ACC112 (cell line): ENCODE measurements around the gene GRIK1.

ENCODE experiments used
- H2AFZ ChIP-seq: fragments of 200-600 bp; sonication (generic); one replicate; pipeline ENCODE4 v1.6.0; 2017; ENCODE audit warnings: antibody characterized with exemption, low read length; ENCODE audit not compliant: unreplicated experiment
- H3K27ac ChIP-seq: fragments of 200-600 bp; sonication (generic); 2 replicates; pipeline ENCODE4 v1.5.1; 2014; ENCODE audit warnings: low read depth, mild to moderate bottlenecking, antibody characterized with exemption, low read length, moderate library complexity
- H3K27me3 ChIP-seq: fragments of 200-600 bp; sonication (generic); 2 replicates; pipeline ENCODE4 v1.6.1; 2014; ENCODE audit warnings: mild to moderate bottlenecking, antibody characterized with exemption, low read length, moderate library complexity, mixed read lengths; ENCODE audit not compliant: insufficient read depth
- H3K36me3 ChIP-seq: fragments of 200-600 bp; sonication (generic); 2 replicates; pipeline ENCODE4 v1.6.1; 2016; ENCODE audit warnings: mild to moderate bottlenecking, antibody characterized with exemption, low read length, moderate library complexity, mixed read lengths; ENCODE audit not compliant: insufficient read depth
- H3K4me1 ChIP-seq: fragments of 200-600 bp; sonication (generic); one replicate; pipeline ENCODE4 v1.6.1; 2016; ENCODE audit warnings: low read length, mixed read lengths; ENCODE audit not compliant: insufficient read depth, unreplicated experiment, control insufficient read depth
- H3K4me3 ChIP-seq: fragments of 200-600 bp; sonication (generic); 2 replicates; pipeline ENCODE4 v1.5.1; 2014; ENCODE audit warnings: mild to moderate bottlenecking, low read depth, low read length
- H3K79me2 ChIP-seq: fragments of 200-600 bp; sonication (generic); one replicate; pipeline ENCODE4 v1.6.0; 2016; ENCODE audit warnings: low read length; ENCODE audit not compliant: control insufficient read depth, unreplicated experiment, insufficient read depth

GRIK1 gene

DNA sequence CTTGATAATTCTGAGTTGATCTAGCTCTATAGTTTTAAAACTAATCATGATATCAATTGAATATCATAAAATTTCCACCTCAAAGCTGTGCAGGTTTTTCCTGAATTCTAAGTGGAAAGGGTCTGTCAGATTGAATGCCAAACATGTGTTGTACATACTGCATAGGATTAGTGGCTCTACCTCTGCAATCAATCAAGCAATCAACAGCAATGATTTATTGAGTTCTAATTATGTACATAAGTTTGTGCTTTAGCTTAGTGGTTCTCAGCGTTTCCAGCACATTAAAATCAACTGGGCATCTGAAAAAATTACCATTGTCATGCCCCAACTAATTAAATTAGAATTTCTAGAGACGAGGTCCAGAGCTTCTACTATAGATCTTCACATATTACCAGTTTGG is 389.6 kb downstream of the GRIK1 start:
- H3K4me3 ChIP-seq, result no peak overlapping the region
- H3K79me2 ChIP-seq, result no peaks in the 10 kb centered on the region
- no peaks in the 10 kb centered on the region for H3K36me3 ChIP-seq
- H3K27me3 ChIP-seq, result no peaks in the 10 kb centered on the region
- no peaks in the 10 kb centered on the region for H3K4me1 ChIP-seq
- no peak overlapping the region for H2AFZ ChIP-seq
- no peak overlapping the region for H3K27ac ChIP-seq

DNA sequence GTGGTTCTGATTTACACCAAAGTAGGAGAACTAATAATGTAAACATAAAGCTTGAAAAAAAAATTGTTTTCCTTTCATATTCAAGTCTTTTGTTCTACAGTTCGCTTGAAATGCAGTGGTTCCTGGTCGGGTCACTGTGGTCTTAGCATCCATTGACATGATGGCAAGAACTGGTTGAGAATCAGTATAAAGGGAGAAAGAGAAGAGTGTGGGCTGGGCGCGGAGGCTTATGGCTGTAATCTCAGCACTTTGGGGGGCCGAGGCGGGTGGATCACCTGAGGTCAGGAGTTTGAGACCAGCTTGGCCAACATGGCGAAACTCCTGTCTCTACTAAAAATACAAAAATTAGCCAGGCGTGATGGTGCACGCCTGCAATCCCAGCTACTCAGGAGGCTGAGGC is 390.2 kb downstream of the GRIK1 start:
- Histone ChIP-seq H3K27ac (no peak overlapping the region), H3K79me2 (no peaks in the 10 kb centered on the region), H2AFZ (no peak overlapping the region), H3K4me3 (no peak overlapping the region), H3K27me3 (no peaks in the 10 kb centered on the region), H3K36me3 (no peaks in the 10 kb centered on the region), H3K4me1 (no peaks in the 10 kb centered on the region)

DNA sequence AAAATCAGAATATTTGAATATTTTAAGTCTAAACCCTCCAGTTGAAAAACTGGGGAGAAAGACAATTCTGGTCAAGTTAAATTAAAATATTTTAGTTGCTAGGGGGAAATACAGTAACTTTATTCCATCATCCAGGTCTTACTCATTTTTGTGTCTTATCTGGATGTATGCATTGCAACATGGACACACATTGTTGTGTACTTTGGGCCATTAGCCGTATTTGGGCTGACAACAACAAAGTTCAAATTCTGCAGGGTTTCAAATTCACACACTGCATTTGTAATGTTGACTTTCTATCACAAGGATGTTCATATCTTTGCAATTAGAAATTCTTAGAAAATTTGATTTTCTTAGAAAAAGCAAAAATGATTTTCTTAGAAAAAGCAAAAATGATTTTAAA is 391.8 kb downstream of the GRIK1 start:
- Histone ChIP-seq H3K4me3 (no peak overlapping the region), H3K4me1 (no peaks in the 10 kb centered on the region), H3K27me3 (no peaks in the 10 kb centered on the region), H2AFZ (no peak overlapping the region), H3K36me3 (no peaks in the 10 kb centered on the region), H3K79me2 (no peaks in the 10 kb centered on the region), H3K27ac (no peak overlapping the region)

DNA sequence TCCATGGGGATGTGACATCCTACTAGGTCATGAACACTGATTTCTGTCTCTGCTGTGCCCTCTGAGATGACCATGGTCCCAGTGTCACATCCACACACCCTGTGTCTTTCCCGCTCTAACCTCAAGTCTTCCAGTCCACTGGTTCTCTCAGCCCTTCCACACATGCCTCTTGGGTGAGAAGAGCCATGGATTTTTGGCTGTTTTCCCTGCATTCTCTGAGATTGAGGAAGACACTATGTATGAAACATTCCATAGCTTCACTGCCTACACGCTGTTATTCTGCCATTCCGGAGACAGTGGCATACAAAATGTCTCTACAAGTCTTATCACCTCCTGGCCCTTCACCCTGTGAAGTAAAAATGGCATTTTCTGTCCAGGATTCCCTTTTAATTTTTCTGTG is 393.7 kb downstream of the GRIK1 start:
- Histone ChIP-seq H3K36me3 (no peaks in the 10 kb centered on the region), H3K4me3 (no peak overlapping the region), H3K27ac (no peak overlapping the region), H2AFZ (no peak overlapping the region), H3K27me3 (no peaks in the 10 kb centered on the region), H3K79me2 (no peaks in the 10 kb centered on the region), H3K4me1 (no peaks in the 10 kb centered on the region)

DNA sequence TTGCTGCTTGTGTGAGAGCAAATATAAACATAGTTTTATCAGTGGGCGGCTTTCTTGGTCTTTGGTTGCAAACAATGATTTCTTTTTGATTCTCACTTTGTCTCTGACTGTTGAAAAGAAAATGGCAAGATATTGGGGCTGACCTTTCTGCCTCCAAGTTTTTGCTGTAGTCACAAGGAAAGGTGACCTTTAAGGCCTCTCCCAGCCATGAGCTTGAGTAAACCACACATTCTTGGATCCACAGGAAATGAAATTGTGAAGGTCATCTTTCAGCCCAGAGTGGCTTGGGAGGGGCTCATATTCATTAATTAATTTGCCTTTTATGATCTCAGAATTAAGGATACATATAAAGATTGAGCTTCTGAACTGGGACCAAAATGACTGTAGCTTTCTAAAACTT is 399.5 kb downstream of the GRIK1 start:
- H3K79me2 ChIP-seq, result no peaks in the 10 kb centered on the region
- H3K4me3 ChIP-seq, result no peak overlapping the region
- H3K27ac ChIP-seq, result no peak overlapping the region
- peaks cover 10% of the 10 kb centered on the region for H3K4me1 ChIP-seq
- H3K36me3 ChIP-seq, result no peaks in the 10 kb centered on the region
- H3K27me3 ChIP-seq, result no peaks in the 10 kb centered on the region
- no peak overlapping the region for H2AFZ ChIP-seq

DNA sequence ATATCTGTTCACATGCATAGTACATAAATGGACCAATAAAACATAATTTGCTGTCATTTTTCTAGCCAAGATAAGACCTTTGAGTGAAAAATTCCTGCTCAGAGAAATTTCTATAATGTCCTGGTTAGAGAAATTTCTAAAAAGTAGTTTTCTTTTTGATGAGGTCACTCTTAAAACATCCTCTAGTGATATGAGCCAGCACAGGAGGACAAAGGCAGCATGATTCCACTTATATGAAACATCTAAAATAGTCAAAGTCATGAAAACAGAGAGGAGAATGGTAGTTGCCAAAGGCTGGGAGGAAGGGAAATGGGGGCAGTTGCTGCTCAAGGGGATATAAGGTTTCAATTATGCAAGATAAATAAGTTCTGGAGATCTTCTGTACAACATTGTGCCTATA is 401.7 kb downstream of the GRIK1 start:
- Histone ChIP-seq H2AFZ (no peak overlapping the region), H3K4me1 (peaks cover 10% of the 10 kb centered on the region), H3K36me3 (no peaks in the 10 kb centered on the region), H3K27ac (peak overlapping the region; percentile 49), H3K4me3 (no peak overlapping the region), H3K27me3 (no peaks in the 10 kb centered on the region), H3K79me2 (no peaks in the 10 kb centered on the region)

DNA sequence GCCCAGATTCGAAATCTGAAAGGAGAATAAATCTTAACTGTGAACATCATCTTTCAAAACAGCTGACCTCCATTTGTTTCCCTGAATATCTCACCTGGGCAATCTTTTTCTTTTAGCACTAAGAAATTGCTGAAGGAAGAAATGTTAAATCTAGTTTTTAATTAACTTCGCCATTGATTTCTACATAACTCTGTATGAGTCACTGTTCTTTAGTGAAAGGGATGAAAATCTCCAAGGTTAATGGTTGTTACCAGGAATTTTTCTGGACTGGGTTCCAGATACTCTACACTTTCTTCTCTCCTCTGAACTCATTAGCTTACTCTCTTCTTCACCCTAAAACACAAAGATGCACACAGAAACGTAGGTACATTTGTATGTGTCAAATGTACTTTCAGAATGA is 405.3 kb downstream of the GRIK1 start:
- no peak overlapping the region for H2AFZ ChIP-seq
- no peak overlapping the region for H3K4me3 ChIP-seq
- no peaks in the 10 kb centered on the region for H3K79me2 ChIP-seq
- no peaks in the 10 kb centered on the region for H3K36me3 ChIP-seq
- no peak overlapping the region for H3K27ac ChIP-seq
- no peaks in the 10 kb centered on the region for H3K27me3 ChIP-seq
- H3K4me1 ChIP-seq, result peaks cover 10% of the 10 kb centered on the region

DNA sequence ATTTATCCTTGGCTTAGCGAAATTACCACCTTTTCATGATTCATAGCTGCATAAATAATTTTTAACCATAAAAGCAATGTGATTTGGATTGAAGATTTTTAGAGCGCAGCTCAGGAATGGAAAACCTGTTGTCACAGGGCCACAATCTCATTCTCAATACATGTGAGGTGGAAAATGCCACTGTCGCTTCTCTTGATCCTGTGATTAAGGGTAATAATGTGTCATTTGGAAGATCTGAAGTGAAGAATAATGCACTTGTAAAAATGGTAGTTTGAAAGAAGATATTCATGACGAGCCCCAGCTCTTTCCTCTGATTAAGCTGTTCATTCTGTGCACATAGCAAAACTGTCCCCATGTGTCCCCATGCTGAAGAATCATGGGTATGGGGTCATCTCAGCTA is 410.7 kb downstream of the GRIK1 start:
- Histone ChIP-seq H3K27ac (no peak overlapping the region), H3K36me3 (no peaks in the 10 kb centered on the region), H3K4me3 (no peak overlapping the region), H3K4me1 (no peaks in the 10 kb centered on the region), H2AFZ (no peak overlapping the region), H3K79me2 (no peaks in the 10 kb centered on the region), H3K27me3 (no peaks in the 10 kb centered on the region)

DNA sequence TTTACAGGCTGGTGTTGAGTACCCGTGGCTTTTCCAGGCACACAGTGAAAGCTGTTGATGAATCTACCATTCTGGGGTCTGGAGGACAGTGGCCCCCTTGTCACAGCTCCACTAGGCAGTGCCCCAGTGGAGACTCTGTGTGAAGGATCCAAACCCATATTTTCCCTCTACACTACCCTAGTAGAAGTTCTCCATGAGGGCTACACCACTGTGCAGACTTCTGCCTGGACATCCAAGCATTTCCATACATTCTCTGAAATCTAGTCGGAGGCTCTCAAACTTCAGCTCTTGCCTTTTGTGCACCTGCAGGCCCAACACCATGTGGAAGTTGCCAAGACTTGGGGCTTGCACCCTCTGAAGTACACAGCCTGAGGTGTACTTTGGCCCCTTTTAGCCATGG is 413.3 kb downstream of the GRIK1 start:
- no peaks in the 10 kb centered on the region for H3K36me3 ChIP-seq
- no peak overlapping the region for H3K4me3 ChIP-seq
- no peaks in the 10 kb centered on the region for H3K79me2 ChIP-seq
- no peak overlapping the region for H3K27ac ChIP-seq
- no peak overlapping the region for H2AFZ ChIP-seq
- H3K27me3 ChIP-seq, result no peaks in the 10 kb centered on the region
- H3K4me1 ChIP-seq, result no peaks in the 10 kb centered on the region

DNA sequence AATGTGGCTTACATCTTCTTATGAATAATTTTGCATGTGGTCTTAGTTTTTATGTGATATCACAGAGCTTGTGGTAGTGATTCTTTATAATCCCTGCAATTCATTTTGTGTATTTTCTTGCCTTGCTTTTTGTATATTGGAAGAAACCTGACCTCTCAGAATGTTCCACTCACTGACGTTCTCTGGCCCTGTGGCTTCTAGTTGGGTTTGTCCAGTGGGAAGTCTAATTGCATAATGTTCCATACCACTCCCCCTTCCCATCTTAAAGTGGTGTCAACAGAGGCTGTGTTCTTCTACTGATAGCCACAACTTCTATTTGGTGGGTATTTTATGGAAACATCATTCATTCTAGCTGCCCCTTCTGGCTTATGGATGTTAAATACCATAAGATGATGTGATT is 415.7 kb downstream of the GRIK1 start:
- H3K79me2 ChIP-seq, result no peaks in the 10 kb centered on the region
- no peak overlapping the region for H3K4me3 ChIP-seq
- no peaks in the 10 kb centered on the region for H3K27me3 ChIP-seq
- no peak overlapping the region for H2AFZ ChIP-seq
- no peak overlapping the region for H3K27ac ChIP-seq
- no peaks in the 10 kb centered on the region for H3K36me3 ChIP-seq
- H3K4me1 ChIP-seq, result no peaks in the 10 kb centered on the region

DNA sequence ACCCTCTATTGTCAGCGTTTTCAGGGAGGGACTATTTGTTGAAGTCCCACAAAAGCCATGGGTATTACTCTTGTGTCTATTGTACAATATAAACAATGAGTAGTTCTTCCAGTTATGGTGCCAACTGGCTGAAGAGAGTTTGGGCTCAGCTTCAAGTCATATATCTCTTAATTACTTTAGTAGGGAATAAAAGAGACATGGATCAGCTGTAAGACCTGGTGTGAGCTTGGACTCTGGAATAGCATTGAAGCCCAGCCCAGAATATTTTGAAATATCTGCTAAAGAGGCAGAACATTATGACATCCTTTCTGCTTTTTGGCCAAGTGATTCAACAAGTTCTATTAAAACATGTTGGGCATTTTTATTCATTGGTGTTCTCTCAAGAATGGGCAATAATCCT is 416.1 kb downstream of the GRIK1 start:
- no peaks in the 10 kb centered on the region for H3K27me3 ChIP-seq
- no peaks in the 10 kb centered on the region for H3K36me3 ChIP-seq
- no peak overlapping the region for H3K4me3 ChIP-seq
- no peak overlapping the region for H2AFZ ChIP-seq
- no peak overlapping the region for H3K27ac ChIP-seq
- no peaks in the 10 kb centered on the region for H3K79me2 ChIP-seq
- no peaks in the 10 kb centered on the region for H3K4me1 ChIP-seq

DNA sequence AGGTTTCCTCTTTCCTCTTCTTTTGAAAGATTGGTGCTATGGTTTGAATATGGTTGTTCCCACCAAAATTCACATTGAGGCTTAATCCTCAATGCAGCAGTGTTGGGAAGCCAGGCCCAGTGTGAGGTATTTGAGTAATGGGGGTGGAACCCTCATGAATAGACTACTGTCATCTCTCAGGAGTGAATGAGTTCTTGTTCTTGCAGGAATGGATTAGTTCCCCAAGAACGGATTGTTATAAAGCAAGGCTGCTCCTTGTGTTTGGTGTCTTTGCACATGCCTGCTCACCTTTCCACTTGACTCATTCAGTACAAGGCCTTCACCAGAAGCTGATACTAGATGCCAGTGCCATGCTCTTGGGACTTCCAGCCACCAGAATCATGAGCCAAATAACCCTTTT is 417.9 kb downstream of the GRIK1 start:
- H2AFZ ChIP-seq, result no peak overlapping the region

More for the DNA sequence above, 417.9 kb downstream of the GRIK1 start:
- Histone ChIP-seq H3K27ac (no peak overlapping the region), H3K36me3 (no peaks in the 10 kb centered on the region), H3K79me2 (no peaks in the 10 kb centered on the region), H3K4me3 (no peak overlapping the region), H3K27me3 (no peaks in the 10 kb centered on the region), H3K4me1 (no peaks in the 10 kb centered on the region)
